GM18909 (cell line): ENCODE results near the gene DDI2.
A peak's percentile ranks its signal among the peaks of the same experiment; 100 is the strongest.
"Not testable (repeated sequence)": the region's sequence is repeated elsewhere in the genome, so short reads cannot be mapped to it uniquely, and the experiment has no call there.

Experiments used
- ATAC-seq: cut with Tn5 transposase; IDR thresholded peaks from one replicate; pipeline ENCODE4 v1.9.1; 2021; ENCODE audit warnings: mild to moderate bottlenecking; ENCODE audit not compliant: unreplicated experiment, poor library complexity

The DDI2 gene

DNA sequence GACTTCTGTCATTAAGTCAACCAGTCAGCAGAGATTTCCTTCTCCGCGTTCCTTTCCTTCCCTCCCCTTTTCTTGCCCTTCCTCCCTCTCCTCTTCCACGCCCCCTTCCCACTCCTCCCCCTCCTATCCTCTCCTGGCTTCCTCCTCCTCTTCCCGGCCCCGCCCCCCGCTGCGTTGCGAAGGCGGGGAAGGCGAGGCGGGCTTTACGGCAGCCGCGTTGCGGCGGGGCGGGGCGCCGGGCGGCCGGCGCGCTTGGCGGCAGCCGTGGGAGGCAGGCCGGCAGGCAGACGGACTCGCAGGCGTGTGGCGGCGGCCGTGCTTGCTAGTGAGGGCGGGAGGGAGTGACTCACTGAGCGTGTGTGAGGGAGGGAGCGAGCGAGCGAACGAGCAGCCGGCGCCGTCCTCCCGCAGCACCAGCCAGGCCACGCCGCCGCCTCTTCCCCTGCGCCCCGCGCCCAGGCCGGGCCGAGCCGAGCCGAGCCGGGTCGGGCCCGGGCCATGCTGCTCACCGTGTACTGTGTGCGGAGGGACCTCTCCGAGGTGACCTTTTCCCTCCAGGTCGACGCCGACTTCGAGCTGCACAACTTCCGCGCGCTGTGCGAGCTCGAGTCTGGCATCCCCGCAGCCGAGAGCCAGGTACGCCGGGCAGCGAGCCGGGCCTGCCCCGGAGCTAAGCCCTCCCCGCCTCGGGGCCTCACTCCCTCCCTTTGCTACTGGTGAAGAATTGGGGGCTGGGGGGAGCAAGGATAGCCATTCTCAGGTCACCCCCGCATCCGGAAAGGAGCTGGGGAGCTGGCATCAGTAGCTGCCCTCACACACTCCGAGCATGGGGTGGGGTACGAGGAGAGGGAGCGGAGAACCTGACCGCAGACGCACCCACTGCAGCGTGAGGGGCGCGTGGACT is at the start of gene DDI2:
TSS of gene DDI2 (plus strand) at position 286 of the 904 bp plus-strand sequence. CDS start at position 499, 213 bp downstream.
- peak; percentile 72 for ATAC-seq

DNA sequence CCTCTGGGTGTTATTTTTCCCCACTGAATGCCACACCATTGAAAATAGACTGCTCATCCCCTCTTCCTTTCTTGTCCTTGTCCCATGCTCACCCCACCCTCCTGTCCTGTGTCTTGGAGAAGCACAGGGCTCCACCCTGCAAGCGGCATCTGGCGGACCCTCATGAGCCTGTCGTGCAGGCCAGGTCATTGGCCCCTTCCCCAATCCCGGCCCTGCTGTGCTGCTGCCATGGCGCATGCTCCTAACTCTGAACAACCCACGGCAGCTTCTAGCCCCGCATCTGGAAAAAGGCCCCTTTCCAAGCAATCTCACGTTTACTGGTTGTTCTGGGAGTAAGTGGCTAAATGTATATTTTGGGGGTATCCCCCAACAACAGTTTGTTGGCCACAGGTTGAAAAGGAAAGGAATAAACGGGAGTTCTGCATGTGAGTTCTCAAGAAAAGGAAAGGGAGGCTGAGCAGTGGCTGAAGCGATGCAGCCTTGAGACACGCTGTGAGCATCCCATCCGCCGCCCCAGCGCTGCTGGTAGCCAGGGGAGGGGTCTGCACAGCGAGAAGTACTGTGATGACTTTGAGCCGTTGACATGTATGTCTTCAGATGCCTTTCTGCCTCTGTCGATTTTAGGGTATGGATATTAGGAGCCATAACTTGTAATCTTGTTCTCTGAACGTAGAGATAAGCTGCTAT is 48.7 kb upstream of the DDI2 start:
- no peak for ATAC-seq

DNA sequence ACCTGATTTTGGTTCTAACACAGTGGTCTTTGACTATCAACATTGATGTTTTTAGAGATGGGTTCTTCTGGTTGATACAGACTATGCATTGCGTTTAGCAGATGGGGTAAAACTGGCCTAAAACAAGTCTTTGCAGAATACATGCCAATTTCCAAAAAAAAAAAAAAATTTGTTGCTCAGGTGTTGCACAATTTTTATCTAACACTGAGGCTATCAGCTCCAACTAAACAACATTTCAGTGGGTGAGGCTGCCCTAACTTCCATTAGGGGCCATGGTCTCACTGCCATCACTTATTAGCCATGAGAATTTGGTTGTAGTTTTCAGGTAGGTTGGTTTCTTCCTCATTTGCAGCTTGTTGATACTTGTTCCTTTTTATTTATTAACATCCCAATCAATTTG is 46.4 kb upstream of the DDI2 start:
- no peak for ATAC-seq

DNA sequence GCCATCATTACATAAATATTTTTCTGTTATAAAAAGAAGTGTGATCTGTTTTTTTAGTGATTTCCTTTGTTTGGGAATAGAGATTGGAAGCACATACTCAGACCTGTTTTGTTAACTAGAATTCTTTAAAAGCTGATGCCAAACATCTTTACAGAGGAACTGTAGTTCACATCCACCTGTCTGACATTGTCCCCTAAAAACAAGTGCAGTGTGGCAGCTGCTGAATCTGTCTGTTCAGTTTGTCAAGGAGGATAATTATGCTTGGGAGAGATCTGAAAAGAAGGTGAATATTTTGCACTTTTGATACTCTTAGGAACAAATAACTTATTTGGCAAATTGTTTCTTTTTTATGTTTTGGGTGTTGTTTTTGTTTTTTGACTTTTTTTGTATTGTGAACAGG is 46.0 kb upstream of the DDI2 start:
- ATAC-seq, result no peak

DNA sequence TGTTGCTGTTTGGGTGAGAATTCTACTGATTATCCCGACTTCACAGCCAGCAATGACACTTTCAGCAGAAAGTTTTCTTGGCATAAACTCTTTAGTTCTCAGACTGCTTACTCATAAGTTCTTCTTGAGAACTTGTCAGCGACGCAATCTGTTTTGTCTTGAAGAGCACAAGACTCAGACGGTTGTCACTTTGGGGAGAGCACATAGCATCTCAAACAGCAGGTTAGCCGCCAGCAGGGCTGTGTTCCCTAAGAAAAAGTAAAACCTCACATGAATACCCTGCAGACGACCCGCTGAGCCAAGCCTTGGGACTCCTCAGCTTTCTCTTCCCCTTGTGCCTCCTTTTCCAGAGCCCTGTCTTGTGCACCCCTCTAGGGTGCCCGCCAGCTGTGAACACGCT is 43.8 kb upstream of the DDI2 start:
- ATAC-seq, result no peak

DNA sequence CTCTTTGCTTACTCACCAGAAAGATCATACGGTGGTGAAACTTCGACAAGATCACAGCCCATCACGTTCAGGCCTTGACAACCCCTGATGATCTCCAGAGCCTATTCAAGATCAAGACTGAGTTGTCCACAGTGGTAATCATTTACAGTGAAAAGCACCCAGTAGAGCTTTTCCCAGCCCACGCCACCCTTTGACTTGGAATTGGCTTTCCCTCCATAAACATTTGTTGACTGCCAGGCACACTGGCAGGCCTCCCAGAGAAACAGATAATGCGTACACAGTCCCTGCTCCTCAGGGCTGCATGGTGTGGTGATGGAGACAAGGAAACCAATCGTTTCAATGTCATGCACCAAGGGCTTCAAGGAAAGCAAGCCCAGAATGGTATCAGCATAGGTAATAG is 42.5 kb upstream of the DDI2 start:
- no peak for ATAC-seq

DNA sequence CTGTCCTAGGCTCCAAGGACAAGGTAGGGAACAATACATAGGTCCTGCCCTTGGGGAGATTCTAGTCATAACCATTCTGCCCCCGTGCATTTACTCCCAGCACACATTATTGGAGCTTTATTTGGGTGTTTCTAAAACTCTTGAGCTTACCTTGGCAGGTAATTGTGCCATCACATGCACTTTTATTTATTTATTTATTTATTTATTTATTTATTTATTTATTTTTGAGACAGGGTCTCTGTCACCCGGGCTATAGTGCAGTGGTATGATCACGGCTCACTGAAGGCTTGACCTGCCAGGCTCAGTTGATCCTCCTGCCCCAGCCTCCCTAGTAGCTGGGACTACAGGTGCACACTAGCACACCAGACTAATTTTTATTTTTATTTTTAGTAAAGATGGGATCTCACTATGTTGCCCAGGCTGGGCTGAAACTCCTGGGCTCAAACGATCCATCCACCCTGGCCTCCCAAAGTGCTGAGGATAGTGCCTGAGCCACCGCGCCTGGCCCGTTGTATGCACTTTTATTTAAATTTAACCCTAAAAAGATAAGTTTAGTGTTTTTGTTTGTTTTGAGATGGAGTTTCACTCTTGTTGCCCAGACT is 41.6 kb upstream of the DDI2 start:
- no peak for ATAC-seq

DNA sequence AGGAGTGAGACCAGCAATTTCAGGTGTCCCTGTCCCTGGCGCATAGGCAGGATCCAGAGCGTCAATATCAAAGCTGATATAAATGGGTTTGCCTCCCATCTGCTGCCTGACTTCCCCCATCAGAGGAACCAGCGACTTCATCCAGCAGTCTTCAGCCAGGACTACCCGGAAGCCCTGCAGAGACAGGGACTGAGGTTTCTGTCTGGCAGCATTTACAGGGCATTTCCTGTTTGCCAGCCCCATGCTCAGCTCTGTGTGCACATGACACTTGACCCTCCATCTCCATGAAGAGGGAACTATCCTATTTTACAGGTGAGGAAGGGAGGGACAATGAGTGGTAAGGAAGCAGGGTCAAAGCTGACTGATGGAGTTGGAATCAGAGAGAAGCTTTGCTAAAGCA is 39.6 kb upstream of the DDI2 start:
- ATAC-seq, result no peak

DNA sequence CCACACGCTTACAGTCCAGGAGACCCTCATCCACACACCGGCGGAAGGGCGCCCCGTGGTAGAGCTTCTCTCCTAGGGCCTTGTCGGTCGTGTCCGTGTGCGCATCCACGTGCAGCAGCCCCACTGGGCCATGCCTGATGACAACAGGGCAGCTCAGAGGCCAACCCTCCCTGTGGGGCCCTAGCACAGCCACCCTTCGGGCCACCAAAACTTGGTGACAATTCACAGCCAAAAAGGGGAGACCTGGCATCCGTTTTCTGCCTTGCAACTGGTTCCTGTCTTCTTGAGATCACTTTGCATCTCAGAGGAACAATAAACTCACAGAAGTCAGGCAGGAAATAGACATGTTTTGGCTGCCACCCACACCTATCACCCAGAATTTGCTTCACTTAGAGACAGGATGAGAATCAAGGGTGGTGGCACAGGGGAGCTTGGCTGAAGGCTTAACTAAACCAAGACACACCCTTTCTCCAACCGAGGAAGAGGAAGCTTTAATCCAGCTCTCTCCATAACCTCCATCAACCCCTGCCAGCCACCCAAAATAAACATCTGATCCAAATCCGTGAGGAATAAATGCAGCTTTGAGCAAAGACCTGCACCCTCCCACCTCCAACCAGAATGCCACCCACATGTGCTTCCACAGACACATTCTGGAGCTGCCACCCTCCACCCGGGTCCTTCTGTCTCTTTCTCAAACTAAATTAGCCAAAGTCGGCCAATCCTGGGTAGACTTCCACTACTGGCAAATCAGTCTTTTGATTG is 38.2 kb upstream of the DDI2 start:
- ATAC-seq, result no peak

DNA sequence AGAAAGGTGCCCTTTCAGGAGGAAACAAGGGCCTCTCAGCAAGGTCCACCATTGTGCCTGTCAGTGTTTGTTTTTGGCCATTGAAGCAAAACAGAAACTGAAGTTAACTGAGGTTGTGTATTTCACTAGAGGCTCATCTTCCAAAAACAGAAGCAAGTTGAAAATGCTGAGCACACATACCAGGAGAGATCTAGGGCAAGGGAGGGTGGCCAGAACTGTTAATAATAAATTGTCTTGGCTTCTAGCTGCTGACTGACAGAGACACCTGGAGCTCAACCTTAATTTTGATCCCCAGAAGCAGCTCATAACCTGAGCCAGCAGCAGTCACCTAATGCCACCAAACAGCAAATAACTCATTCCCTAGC is 37.6 kb upstream of the DDI2 start:
- no peak for ATAC-seq

DNA sequence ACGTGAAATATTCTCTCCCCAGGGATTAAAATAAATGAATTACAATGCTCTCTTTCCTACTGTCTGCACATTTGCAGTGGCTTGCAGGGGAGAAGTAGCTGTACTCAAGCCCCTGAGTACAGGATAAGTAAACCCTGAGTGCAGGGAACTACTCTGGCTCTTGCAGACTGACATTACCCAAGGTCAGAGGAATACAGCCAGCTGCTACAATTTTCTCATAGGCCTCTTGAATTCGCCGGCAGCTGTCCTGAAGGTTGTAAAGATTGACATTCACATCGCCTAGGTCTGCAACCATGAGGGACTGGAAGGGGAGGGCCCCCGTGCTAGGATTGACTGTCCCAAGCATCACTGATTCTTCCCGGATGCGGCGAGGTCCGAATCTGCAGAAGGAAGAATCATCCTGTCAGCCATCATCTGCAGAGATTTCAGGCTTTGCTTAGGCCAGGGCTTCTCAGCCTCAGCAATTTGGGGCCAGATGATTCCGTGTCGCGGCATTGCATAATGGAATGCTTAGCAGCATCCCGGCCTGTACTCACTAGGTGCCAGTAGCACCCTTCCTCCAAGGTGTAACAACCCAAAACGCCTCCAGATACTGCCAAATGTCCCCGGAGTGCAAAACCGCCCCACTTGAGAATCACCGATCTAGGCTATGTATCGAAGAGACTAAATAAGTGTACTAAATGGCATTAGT is 34.1 kb upstream of the DDI2 start:
- ATAC-seq, result no peak

DNA sequence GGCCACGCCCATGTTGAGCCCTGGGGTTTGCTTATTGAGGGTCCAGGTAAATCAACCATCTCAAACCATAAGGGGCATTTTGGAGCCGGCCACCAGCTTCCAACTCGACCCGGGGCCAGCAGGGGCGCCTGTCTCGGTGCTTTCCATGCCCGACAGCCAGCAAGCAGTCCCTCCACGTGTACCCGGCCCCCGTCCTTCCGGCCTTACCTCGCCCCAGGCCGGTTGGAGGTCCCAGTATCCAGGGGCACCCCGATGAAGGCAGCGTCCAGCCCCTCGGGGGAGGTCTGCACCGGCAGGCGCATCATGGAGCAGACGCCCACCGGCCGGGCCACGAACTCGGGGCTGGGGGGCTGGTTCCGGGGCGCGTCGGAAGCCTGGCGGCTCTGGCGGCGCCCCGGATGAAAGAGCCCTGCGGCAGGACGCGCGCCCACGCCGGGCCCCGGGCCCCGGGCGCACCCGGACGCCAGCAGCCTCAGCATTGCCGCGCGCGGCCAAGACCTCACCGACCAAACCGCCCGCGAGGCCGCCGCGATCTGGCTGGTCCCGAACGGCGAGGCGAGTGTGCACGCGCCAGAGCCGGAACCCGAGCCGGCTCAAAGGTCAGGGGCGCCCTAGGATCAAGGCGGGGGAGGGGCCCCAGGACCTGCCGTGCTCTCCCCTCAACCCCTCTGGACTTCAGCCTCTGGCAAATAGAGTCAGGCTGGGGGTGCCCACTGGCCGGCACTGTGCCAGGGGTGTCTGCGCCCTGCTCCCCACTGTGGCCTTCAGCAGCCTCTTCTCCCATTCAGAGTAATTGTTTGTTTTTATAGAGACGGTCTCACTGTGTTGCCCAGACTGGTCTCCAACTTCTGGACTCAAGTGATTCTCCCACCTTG is 32.5 kb upstream of the DDI2 start, which contains the start of gene AGMAT:
TSS of gene AGMAT (minus strand) at position 563 of the 875 bp plus-strand sequence. CDS start at position 479, 84 bp downstream.
- peak; percentile 65 for ATAC-seq

DNA sequence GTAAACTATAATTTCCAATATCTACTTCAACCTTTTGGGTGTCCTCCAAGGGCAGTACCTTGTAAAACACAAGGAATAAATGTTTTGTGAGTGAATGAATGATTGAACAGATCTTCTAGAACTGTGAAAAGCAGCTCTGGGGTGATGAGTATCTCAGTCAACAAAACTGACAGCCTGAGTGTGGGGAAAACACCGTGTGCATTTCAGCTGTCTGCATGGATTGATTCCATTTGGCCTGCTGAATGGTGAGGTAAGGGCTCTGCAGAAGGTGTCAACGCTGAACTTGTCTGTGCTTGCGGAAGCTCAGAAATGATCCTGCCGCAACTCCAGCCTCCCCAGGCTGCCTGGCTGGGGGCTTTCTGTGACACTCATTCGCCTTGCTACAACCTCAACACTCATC is 25.0 kb upstream of the DDI2 start:
- ATAC-seq, result no peak

DNA sequence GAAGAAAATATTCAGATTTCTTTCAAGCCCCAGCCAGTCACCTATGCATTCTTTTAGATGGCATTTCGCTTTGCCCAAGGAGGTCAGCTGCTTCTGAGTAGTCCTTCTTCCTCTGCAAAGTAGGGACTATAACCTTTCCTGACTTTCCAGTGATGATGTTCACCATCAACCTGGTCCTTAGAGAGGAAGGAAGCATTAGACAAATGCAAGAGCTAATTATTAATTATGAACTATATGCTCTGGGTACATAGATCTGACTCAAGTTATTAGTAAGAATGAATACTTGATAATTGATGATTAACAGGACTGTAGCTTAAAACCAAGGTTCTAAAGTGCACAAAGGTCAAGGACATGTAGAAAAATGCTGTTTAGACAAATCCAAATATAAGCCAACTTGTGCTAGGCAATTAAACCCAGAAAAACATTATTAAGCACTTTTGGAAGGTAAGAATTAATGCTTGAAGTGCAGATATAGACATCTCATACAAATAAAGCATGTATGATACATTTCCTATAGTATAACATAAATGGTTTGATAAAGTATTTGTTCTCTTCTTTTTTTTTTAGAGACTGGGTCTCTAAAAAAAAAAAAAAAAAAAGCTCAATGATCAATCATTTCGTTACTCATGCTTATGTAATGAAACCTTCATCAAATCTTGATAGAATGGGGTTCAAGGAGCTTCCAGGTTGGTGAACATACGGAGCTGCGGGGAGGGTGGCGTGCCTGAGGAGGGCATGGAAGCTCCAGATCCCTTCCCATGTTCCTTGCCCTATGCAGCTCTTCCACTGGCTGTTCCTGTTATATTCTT is 21.2 kb upstream of the DDI2 start:
- ATAC-seq, result no peak

DNA sequence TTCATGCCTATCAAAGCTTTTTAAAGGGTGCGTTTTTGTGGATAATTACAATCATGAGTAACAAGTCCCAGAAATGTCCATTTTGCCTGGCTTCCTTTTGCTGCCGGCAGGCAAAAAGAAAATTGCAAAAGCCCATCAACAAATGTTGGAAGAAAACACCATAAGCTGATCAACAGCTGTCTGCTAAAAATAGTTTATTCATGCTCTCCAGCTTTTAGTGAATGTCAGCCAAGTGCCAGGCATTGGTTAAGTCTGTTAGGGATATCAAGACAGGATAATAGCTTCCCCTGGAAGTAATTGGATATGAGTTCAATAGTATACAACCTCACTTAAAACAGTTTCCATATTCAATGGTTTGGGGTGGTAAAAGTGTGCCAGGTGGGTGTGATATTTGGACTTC is 18.8 kb upstream of the DDI2 start:
- no peak for ATAC-seq

DNA sequence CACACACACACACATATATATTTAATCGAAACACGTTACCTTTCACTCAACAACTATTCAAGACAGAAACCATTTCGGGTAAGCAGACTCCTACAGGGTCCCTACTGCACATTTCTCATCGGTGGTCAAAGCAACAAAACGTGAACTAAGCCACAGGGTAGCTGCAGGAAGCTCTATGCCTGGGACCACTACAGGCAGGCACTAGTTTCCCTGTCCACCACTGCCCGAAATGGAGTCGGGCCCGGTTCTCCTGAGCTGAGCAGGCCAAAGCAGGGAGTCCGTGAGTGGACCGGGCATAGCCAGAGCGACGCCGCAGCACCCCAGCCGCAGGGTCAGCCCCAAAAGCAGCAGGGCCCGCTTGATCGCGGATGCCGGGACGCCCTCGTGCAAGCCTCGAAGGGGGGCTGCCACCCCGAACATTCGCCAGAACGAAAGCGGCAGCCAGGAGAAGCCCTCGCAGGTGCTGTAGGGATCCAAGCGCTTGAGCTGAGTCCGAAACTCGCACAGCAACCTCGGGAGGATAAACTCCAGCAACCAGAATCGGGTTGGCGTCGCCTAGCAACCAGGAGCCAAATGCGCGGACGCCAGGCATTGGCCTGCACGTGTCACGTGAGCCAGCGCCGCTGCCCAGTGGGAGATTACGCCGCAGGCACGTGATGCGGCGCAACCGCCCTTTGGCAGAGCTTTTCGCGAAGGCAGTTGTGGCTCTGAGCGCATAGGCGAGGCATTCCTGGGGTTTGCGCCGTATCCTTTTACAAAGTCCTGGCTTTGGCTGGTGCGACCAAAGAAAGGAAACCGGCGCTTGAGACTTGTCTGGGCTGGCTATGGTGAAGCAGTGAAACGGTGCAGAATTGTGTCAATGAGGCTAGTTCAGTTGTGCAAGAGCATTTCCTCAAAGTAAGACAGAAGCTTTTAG is 13.9 kb upstream of the DDI2 start:
- peak; percentile 96 for ATAC-seq

DNA sequence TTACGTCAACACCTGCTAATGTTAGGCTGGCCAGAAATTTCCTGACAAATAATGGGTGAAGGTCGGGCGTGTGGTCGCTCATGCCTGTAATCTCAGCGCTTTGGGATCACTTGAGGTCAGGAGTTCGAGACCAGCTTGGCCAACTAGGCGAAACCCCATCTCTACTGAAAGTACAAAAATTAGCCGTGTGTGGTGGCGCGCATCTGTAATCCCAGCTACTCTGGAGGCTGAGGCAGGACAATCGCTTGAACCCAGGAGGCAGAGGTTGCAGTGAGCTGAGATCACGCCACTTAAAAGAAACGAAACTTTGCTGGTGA is 13.3 kb upstream of the DDI2 start:
- ATAC-seq, result not testable (repeated sequence)
